ENCODE data around the gene COG6.

- peak; percentile 38; the same call in 1 of the 2 replicates for TF ChIP-seq CTCF (conservative IDR thresholded peaks at IDR 0.05; ENCODE audit: low read length)
- TF ChIP-seq EZH2phosphoT487 (IDR thresholded peaks at IDR 0.05; ENCODE audit: borderline replicate concordance, low read depth, low read length) = no peak
These were observed at the start of gene COG6 for GRCh38 chr13:39655569-39656324.
